SK-MEL-5 (cell line): ENCODE data around the gene STX8. TPM values are rescaled to one million over a fixed set of nuclear protein-coding genes. Genes with fewer than 3 reads are reported as not detected.
"Not testable (repeated sequence)": the region's sequence is repeated elsewhere in the genome, so short reads cannot be mapped to it uniquely, and the experiment has no call there.

Experiments
- DNase-seq: peaks from one replicate; pipeline ENCODE4 v3.0.0-alpha.2; 2016; ENCODE audit warnings: low read depth, low spot score
- in situ Hi-C: cut with HindIII; loops from 2 replicates; pipeline ENCODE4 v1.10.0; 2016; ENCODE audit warnings: low sequenced_read_pairs, high pct_unique_total_duplicates, low pct_unique_long_range_greater_than_20kb
- total RNA-seq: library from RNA; depleted of rRNA; stranded (reverse); fragments of >200 nt; shearing (Covaris generic); gene quantifications from 2 replicates; pipeline ENCODE4 v1.2.3, GENCODE V29; 2014

Gene STX8
- total RNA-seq, 1 experiment from 2014 or later: 138 TPM

- DNase-seq: no peak
- in situ Hi-C loops: no loop called here
Observed at GRCh38 chr17:9346296-9346926, 229.2 kb downstream of the STX8 start.

- in situ Hi-C loops: no loop called here
- no peak for DNase-seq
Observed at GRCh38 chr17:9343516-9343915, 232.1 kb downstream of the STX8 start.

GRCh38 chr17:9342225-9342624, 233.4 kb downstream of the STX8 start:
- in situ Hi-C loops: no loop called here
- no peak for DNase-seq

GRCh38 chr17:9339958-9340357, 235.7 kb downstream of the STX8 start:
- in situ Hi-C loops: no loop called here
- no peak for DNase-seq

GRCh38 chr17:9339482-9339881, 236.1 kb downstream of the STX8 start:
- DNase-seq, in situ Hi-C loops: not testable (repeated sequence)

GRCh38 chr17:9336817-9337216, 238.8 kb downstream of the STX8 start:
- in situ Hi-C loops: no loop called here
- no peak for DNase-seq

GRCh38 chr17:9334536-9335446, 240.8 kb downstream of the STX8 start:
- in situ Hi-C loops: no loop called here
- no peak for DNase-seq

GRCh38 chr17:9332132-9332494, 243.5 kb downstream of the STX8 start:
- in situ Hi-C loops: no loop called here

GRCh38 chr17:9331279-9332131, 244.1 kb downstream of the STX8 start:
- no peak for DNase-seq
- in situ Hi-C loops: no loop called here

More at GRCh38 chr17:9332132-9332494, 243.5 kb downstream of the STX8 start:
- DNase-seq: no peak

- DNase-seq: peak; percentile 42
- in situ Hi-C loops: no loop called here
Observed at GRCh38 chr17:9330611-9331271, 244.9 kb downstream of the STX8 start.

GRCh38 chr17:9330141-9330540, 245.5 kb downstream of the STX8 start:
- DNase-seq: no peak
- in situ Hi-C loops: no loop called here

- in situ Hi-C loops: no loop called here
- DNase-seq: no peak
Observed at GRCh38 chr17:9329251-9329921, 246.2 kb downstream of the STX8 start.

- in situ Hi-C loops: no loop called here
- peak; percentile 55 for DNase-seq
Observed at GRCh38 chr17:9324864-9325263, 250.8 kb downstream of the STX8 start.

- in situ Hi-C loops: no loop called here
- DNase-seq: peak; percentile 40
Observed at GRCh38 chr17:9322326-9322725, 253.3 kb downstream of the STX8 start.

GRCh38 chr17:9321890-9322289, 253.7 kb downstream of the STX8 start:
- no peak for DNase-seq
- in situ Hi-C loops: no loop called here

- in situ Hi-C loops: no loop called here
Observed at GRCh38 chr17:9315360-9315759, 260.3 kb downstream of the STX8 start.

GRCh38 chr17:9313346-9313745, 262.3 kb downstream of the STX8 start:
- in situ Hi-C loops: no loop called here
- DNase-seq: no peak

More at GRCh38 chr17:9315360-9315759, 260.3 kb downstream of the STX8 start:
- no peak for DNase-seq
